Hepatocyte (in vitro differentiated cells): ENCODE data around the gene SSPN.

Experiments
- EZH2phosphoT487 ChIP-seq: fragments of 200-600 bp; sonication (generic); IDR thresholded peaks from one replicate; pipeline ENCODE4 v1.6.1; 2018; ENCODE audit warnings: antibody characterized with exemption, mild to moderate bottlenecking, low read depth, moderate library complexity; ENCODE audit not compliant: unreplicated experiment, severe bottlenecking
- TF ChIP-seq, protein P1 (sequence below): fragments of 200-600 bp; sonication (generic); IDR thresholded peaks from 2 replicates; pipeline ENCODE4 v1.5.1; 2016; ENCODE audit warnings: antibody characterized with exemption, mild to moderate bottlenecking; ENCODE audit not compliant: poor library complexity

GRCh38 chr12:26297396-26298070 lies 102.2 kb downstream of the SSPN start:
- TF ChIP-seq, protein P1, sequence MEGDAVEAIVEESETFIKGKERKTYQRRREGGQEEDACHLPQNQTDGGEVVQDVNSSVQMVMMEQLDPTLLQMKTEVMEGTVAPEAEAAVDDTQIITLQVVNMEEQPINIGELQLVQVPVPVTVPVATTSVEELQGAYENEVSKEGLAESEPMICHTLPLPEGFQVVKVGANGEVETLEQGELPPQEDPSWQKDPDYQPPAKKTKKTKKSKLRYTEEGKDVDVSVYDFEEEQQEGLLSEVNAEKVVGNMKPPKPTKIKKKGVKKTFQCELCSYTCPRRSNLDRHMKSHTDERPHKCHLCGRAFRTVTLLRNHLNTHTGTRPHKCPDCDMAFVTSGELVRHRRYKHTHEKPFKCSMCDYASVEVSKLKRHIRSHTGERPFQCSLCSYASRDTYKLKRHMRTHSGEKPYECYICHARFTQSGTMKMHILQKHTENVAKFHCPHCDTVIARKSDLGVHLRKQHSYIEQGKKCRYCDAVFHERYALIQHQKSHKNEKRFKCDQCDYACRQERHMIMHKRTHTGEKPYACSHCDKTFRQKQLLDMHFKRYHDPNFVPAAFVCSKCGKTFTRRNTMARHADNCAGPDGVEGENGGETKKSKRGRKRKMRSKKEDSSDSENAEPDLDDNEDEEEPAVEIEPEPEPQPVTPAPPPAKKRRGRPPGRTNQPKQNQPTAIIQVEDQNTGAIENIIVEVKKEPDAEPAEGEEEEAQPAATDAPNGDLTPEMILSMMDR, result no peak
- no peak for TF ChIP-seq EZH2phosphoT487
